PFSK-1 (cell line): ENCODE results near the gene MCCD1.

ENCODE experiments used
- FOXP2 ChIP-seq: optimal IDR thresholded peaks from 2 replicates; pipeline ENCODE3; 2011; ENCODE audit warnings: borderline replicate concordance, control low read depth, inconsistent platforms; ENCODE audit not compliant: insufficient read depth; ENCODE audit errors: extremely low read length, extremely low read depth
- POLR2AphosphoS5 ChIP-seq: IDR thresholded peaks from 2 replicates; pipeline ENCODE4 v1.6.1; 2012; ENCODE audit warnings: low read depth, mild to moderate bottlenecking, control low read depth, low read length, moderate library complexity
- SIN3A ChIP-seq: IDR thresholded peaks from 2 replicates; pipeline ENCODE4 v1.6.1; 2012; ENCODE audit warnings: mild to moderate bottlenecking, low read length, moderate library complexity, borderline replicate concordance; ENCODE audit not compliant: insufficient read depth
- TAF1 ChIP-seq: IDR thresholded peaks from 2 replicates; pipeline ENCODE4 v1.6.1; 2012; ENCODE audit warnings: low read length, control low read depth, borderline replicate concordance; ENCODE audit not compliant: insufficient read depth
- TF ChIP-seq, protein P1 (sequence below), 2 experiments: IDR thresholded peaks; 2 replicates each; pipeline versions ENCODE4 v1.6.1 to v1.8.0; 2011 to 2012; ENCODE audit warnings: low read depth in 2 of 2, low read length in 2 of 2, control low read depth in 1 of 2, inconsistent platforms in 1 of 2, mild to moderate bottlenecking in 1 of 2, moderate library complexity in 1 of 2; ENCODE audit not compliant: insufficient read depth in 1 of 2

The MCCD1 gene

DNA sequence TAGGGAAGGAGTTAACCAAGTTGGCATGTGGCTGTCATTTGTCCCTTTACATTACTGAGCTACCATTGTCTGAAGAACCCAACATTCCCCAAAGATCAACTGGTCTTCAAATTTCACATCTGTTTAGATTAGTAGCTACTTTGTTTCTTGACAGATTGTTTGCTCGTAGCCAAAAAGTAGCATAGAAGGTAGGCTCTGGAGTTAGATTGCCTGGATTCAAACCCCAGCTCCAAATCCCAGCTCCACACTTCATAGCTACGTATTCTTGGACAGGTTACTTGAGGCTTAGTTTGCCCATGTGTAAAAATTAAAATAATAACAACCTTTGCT, 19.7 kb downstream of the MCCD1 start:
- TF ChIP-seq SIN3A (no peak), POLR2AphosphoS5 (no peak), TAF1 (no peak), FOXP2 (no peak)
- TF ChIP-seq, protein P1, sequence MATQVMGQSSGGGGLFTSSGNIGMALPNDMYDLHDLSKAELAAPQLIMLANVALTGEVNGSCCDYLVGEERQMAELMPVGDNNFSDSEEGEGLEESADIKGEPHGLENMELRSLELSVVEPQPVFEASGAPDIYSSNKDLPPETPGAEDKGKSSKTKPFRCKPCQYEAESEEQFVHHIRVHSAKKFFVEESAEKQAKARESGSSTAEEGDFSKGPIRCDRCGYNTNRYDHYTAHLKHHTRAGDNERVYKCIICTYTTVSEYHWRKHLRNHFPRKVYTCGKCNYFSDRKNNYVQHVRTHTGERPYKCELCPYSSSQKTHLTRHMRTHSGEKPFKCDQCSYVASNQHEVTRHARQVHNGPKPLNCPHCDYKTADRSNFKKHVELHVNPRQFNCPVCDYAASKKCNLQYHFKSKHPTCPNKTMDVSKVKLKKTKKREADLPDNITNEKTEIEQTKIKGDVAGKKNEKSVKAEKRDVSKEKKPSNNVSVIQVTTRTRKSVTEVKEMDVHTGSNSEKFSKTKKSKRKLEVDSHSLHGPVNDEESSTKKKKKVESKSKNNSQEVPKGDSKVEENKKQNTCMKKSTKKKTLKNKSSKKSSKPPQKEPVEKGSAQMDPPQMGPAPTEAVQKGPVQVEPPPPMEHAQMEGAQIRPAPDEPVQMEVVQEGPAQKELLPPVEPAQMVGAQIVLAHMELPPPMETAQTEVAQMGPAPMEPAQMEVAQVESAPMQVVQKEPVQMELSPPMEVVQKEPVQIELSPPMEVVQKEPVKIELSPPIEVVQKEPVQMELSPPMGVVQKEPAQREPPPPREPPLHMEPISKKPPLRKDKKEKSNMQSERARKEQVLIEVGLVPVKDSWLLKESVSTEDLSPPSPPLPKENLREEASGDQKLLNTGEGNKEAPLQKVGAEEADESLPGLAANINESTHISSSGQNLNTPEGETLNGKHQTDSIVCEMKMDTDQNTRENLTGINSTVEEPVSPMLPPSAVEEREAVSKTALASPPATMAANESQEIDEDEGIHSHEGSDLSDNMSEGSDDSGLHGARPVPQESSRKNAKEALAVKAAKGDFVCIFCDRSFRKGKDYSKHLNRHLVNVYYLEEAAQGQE (IDR thresholded peaks at IDR 0.05; ENCODE audit: insufficient read depth in 1 of 2, low read depth in 2 of 2, low read length in 2 of 2) = no peak

DNA sequence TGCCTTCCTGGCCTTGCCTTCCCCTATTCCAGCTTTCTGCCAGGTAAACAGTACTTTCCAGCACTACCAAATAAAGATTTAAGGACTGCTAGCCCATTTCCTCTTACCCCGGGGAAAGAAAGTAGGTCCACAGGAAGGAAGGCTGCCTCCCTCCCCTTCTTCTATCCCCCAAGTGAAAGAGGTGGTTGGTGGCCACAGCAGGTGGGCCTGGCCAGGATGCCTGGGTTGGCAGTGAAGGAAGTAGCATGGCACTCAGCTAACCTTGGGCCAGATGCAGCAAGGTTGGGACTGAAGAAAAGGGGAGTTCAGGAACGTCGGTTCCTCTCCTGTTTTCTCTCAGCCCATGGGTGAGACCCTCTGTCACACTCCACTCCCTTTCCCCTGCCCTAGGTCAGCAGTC, 27.5 kb downstream of the MCCD1 start:
- TF ChIP-seq SIN3A (no peak), TAF1 (no peak), POLR2AphosphoS5 (no peak)

DNA sequence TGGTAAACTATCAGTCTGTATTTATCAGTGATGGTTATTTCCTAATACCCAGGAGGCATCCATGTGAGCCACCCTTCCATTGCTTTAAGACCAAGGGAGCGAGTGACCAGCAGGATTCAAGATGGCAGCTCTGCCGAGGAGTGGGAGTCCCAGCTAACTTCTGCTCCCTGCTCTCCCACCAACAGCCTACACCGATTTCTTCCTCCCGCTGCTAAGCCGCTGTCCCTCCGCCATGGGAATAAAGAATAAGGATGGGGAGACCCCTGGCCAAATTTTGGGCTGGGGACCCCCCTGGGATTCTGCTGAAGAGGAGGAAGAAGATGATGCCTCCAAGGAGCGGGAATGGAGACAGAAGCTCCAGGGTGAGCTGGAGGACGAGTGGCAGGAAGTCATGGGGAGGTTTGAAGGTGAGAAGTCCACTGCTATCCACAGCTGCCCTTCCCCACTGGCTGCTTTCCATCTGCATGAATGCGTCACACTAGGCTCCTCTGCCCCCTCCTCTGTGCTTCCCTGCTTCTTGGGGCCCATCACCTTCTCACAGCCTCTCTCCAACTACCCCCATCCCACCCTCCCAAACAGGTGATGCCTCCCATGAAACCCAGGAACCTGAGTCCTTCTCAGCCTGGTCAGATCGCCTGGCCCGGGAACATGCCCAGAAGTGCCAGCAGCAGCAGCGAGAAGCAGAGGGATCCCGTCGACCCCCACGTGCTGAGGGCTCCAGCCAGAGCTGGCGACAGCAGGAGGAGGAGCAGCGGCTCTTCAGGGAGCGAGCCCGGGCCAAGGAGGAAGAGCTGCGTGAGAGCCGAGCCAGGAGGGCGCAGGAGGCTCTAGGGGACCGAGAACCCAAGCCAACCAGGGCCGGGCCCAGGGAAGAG, 28.9 kb downstream of the MCCD1 start:
- TF ChIP-seq POLR2AphosphoS5 (no peak), SIN3A (no peak), TAF1 (no peak), FOXP2 (no peak)
- TF ChIP-seq, protein P1 (IDR thresholded peaks at IDR 0.05; ENCODE audit: insufficient read depth in 1 of 2, low read depth in 2 of 2, low read length in 2 of 2) = no peak

DNA sequence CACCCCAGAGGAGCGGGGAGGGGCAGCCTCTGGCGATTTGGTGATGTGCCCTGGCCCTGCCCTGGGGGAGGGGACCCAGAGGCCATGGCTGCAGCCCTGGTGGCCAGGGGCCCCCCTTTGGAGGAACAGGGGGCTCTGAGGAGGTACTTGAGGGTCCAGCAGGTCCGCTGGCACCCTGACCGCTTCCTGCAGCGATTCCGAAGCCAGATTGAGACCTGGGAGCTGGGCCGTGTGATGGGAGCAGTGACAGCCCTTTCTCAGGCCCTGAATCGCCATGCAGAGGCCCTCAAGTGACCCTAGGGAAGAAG, 29.5 kb downstream of the MCCD1 start:
- TF ChIP-seq FOXP2 = no peak
- TF ChIP-seq, protein P1 (IDR thresholded peaks at IDR 0.05; ENCODE audit: insufficient read depth in 1 of 2, low read depth in 2 of 2, low read length in 2 of 2) = no peak
- TF ChIP-seq POLR2AphosphoS5 = no peak
- no peak for TF ChIP-seq TAF1
- no peak for TF ChIP-seq SIN3A

DNA sequence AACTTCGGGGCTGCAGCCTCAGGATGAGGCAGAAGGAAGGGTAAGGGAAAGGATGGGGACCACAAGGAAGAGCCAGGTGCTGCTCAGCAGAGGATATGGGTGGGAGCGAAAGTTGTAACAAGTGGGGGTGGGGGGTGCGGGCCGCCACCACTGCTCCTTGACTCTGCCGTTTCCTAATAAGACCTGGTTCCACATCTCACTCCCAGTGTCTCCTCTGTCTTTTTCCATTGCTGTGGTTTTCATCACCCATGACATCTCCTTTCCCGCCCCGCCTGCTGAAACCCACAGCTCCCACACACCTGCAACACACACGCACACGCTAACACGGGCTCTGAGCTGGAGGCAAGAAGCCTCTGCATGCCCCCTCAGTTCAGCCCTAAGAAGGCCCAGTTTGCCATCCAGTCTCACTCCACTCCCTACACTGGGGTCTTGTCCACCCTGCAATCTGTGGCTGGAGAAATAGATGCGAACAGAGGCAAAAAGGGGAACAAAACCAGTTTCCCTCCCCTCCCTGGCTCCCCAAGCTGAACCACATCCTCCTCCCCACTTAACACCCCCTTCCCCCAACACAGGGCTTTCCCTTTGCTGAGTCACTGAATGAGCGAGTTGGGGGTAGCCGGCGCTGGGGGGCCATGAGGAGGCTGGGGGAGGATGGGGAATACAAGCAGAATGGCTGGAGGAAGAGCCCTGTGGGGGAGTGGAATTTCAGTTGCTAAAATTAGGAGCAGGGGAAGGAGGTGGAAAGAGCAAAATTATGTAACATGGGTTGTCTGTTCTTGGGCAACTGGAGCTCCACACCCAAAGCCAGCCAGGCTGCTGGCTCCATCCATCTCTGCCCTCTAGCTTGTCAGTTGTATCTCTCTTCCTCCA, 30.1 kb downstream of the MCCD1 start:
- TF ChIP-seq FOXP2 (no peak), POLR2AphosphoS5 (no peak), SIN3A (no peak), TAF1 (no peak)
- TF ChIP-seq, protein P1 (IDR thresholded peaks at IDR 0.05; ENCODE audit: insufficient read depth in 1 of 2, low read depth in 2 of 2, low read length in 2 of 2) = no peak
